HG03196 (cell line): Measurements from ENCODE around the gene CEBPA.

Experiments
- ATAC-seq: cut with Tn5 transposase; IDR thresholded peaks from one replicate; pipeline ENCODE4 v1.9.1; 2021; ENCODE audit not compliant: unreplicated experiment

Gene CEBPA

GRCh38 chr19:33302175-33302973 lies at the start of gene CEBPA:
Gene CEBPA (minus strand): TSS chr19:33302534. CDS start chr19:33302414, 120 bp downstream.
- no peak for ATAC-seq

GRCh38 chr19:33350538-33351309 lies 48.4 kb upstream of the CEBPA start:
- ATAC-seq = no peak

- no peak for ATAC-seq
Measured at GRCh38 chr19:33349319-33350289, 47.3 kb upstream of the CEBPA start.

- no peak for ATAC-seq
Measured at GRCh38 chr19:33348301-33349010, 46.1 kb upstream of the CEBPA start.

GRCh38 chr19:33347300-33347699 lies 45.0 kb upstream of the CEBPA start:
- no peak for ATAC-seq

GRCh38 chr19:33346665-33347064 lies 44.3 kb upstream of the CEBPA start:
- ATAC-seq = no peak

GRCh38 chr19:33345163-33345562 lies 42.8 kb upstream of the CEBPA start:
- no peak for ATAC-seq

GRCh38 chr19:33344573-33344925 lies 42.2 kb upstream of the CEBPA start:
- no peak for ATAC-seq

- no peak for ATAC-seq
Measured at GRCh38 chr19:33343859-33344572, 41.7 kb upstream of the CEBPA start.

GRCh38 chr19:33343301-33343700 lies 41.0 kb upstream of the CEBPA start:
- ATAC-seq = no peak

GRCh38 chr19:33340991-33341390 lies 38.7 kb upstream of the CEBPA start:
- ATAC-seq = no peak

GRCh38 chr19:33339016-33339984 lies 37.0 kb upstream of the CEBPA start:
- ATAC-seq = no peak

- ATAC-seq = no peak
Measured at GRCh38 chr19:33335446-33335845, 33.1 kb upstream of the CEBPA start.

GRCh38 chr19:33334271-33334670 lies 31.9 kb upstream of the CEBPA start:
- no peak for ATAC-seq

- no peak for ATAC-seq
Measured at GRCh38 chr19:33333642-33334041, 31.3 kb upstream of the CEBPA start.

- no peak for ATAC-seq
Measured at GRCh38 chr19:33333151-33333550, 30.8 kb upstream of the CEBPA start.

GRCh38 chr19:33332248-33332647 lies 29.9 kb upstream of the CEBPA start:
- ATAC-seq = no peak

- no peak for ATAC-seq
Measured at GRCh38 chr19:33329736-33330135, 27.4 kb upstream of the CEBPA start.

- ATAC-seq = no peak
Measured at GRCh38 chr19:33329060-33329459, 26.7 kb upstream of the CEBPA start.
